HepG2 (cell line): ENCODE results near the gene VEZF1. TPM values are rescaled to one million over a fixed set of nuclear protein-coding genes. Genes with fewer than 3 reads are reported as not detected.

Experiments used
- ADNP ChIP-seq: sonication (generic); formaldehyde crosslinking; IDR thresholded peaks from 2 replicates; pipeline ENCODE4 v1.4.0; 2020; ENCODE audit warnings: missing genetic modification reagents
- FOXO1 ChIP-seq: sonication (generic); formaldehyde crosslinking; IDR thresholded peaks from 2 replicates; pipeline ENCODE4 v1.4.0; 2020; ENCODE audit warnings: missing genetic modification reagents
- HNRNPH1 ChIP-seq: fragments of 200-400 bp; formaldehyde crosslinking; optimal IDR thresholded peaks from 2 replicates; pipeline ENCODE3; 2017; ENCODE audit warnings: mild to moderate bottlenecking, low read depth, low read length
- MEIS2 ChIP-seq: sonication (generic); formaldehyde crosslinking; IDR thresholded peaks from 2 replicates; pipeline ENCODE4 v1.9.0; 2021; ENCODE audit warnings: mild to moderate bottlenecking, missing genetic modification reagents
- MYPOP ChIP-seq: sonication (generic); formaldehyde crosslinking; IDR thresholded peaks from 2 replicates; pipeline ENCODE4 v1.8.1; 2023; ENCODE audit warnings: mild to moderate bottlenecking, moderate library complexity, missing genetic modification reagents
- NBN ChIP-seq: fragments of 450-650 bp; conservative IDR thresholded peaks from 2 replicates; pipeline ENCODE4 v1.6.1; 2017
- TBX2 ChIP-seq: sonication (generic); formaldehyde crosslinking; IDR thresholded peaks from 2 replicates; pipeline ENCODE4 v1.5.0; 2020; ENCODE audit warnings: missing genetic modification reagents, mild to moderate bottlenecking, borderline replicate concordance
- XRCC5 ChIP-seq: fragments of 200-400 bp; formaldehyde crosslinking; optimal IDR thresholded peaks from 2 replicates; pipeline ENCODE3; 2017; ENCODE audit warnings: mild to moderate bottlenecking, low read length
- ZFY ChIP-seq: sonication (generic); formaldehyde crosslinking; IDR thresholded peaks from 2 replicates; pipeline ENCODE4 v1.4.0; 2020; ENCODE audit warnings: missing genetic modification reagents
- ZMYM4 ChIP-seq: sonication (generic); formaldehyde crosslinking; IDR thresholded peaks from 2 replicates; pipeline ENCODE4 v1.8.1; 2023; ENCODE audit warnings: mild to moderate bottlenecking, missing genetic modification reagents
- ZNF282 ChIP-seq: fragments of 450-650 bp; IDR thresholded peaks from 2 replicates; pipeline ENCODE4 v1.6.1; 2018; ENCODE audit not compliant: partially characterized antibody
- ZNF574 ChIP-seq: sonication (generic); formaldehyde crosslinking; IDR thresholded peaks from 2 replicates; pipeline ENCODE4 v1.4.0; 2020; ENCODE audit warnings: missing genetic modification reagents
- ZNF580 ChIP-seq: IDR thresholded peaks from 2 replicates; pipeline ENCODE4 v1.6.1; 2016; ENCODE audit warnings: low read depth, borderline replicate concordance
- ZNF720 ChIP-seq: sonication (generic); formaldehyde crosslinking; IDR thresholded peaks from 2 replicates; pipeline ENCODE4 v1.4.0; 2020; ENCODE audit warnings: missing genetic modification reagents
- ZNF780A ChIP-seq: sonication (generic); formaldehyde crosslinking; IDR thresholded peaks from 2 replicates; pipeline ENCODE4 v1.8.0; 2022; ENCODE audit warnings: mild to moderate bottlenecking, missing genetic modification reagents, moderate library complexity
- polyA plus RNA-seq, 8 experiments: library from polyadenylated mRNA; depleted of rRNA in 3 of 8; stranded (reverse) in 7 of 8; unstranded in 1 of 8; fragments of >200 nt; fragmentation: Illumina TruSeq in 4 of 8; extraction: Trizol in 4 of 8; gene quantifications; 2 replicates each; pipeline versions ENCODE4 v1.2.1 to v1.2.3, GENCODE V29; 2011 to 2016; ENCODE audit warnings: low read depth in 4 of 8, missing spikeins in 1 of 8, mixed read lengths in 1 of 8; ENCODE audit not compliant: insufficient read depth in 1 of 8
- total RNA-seq, 5 experiments: library from RNA; depleted of rRNA; stranded (reverse); fragments of >200 nt; fragmentation: Illumina TruSeq; extraction: Trizol; gene quantifications; 2 replicates each; pipeline ENCODE4 v1.2.3, GENCODE V29; 2016; ENCODE audit warnings: low read depth in 1 of 5
- TF ChIP-seq, protein P1 (sequence below): IDR thresholded peaks from 2 replicates; pipeline ENCODE4 v1.4.0; 2020; ENCODE audit warnings: mild to moderate bottlenecking, missing genetic modification reagents
- TF ChIP-seq, protein P2 (sequence below): sonication (generic); formaldehyde crosslinking; IDR thresholded peaks from 2 replicates; pipeline ENCODE4 v1.4.0; 2020; ENCODE audit warnings: missing genetic modification reagents

The VEZF1 gene
- total and polyA plus RNA-seq, 2 of the 13 experiments (the other 11 are each of a cell fraction or from before 2014, with no cell fraction given): 45.9 to 49.7 TPM

DNA sequence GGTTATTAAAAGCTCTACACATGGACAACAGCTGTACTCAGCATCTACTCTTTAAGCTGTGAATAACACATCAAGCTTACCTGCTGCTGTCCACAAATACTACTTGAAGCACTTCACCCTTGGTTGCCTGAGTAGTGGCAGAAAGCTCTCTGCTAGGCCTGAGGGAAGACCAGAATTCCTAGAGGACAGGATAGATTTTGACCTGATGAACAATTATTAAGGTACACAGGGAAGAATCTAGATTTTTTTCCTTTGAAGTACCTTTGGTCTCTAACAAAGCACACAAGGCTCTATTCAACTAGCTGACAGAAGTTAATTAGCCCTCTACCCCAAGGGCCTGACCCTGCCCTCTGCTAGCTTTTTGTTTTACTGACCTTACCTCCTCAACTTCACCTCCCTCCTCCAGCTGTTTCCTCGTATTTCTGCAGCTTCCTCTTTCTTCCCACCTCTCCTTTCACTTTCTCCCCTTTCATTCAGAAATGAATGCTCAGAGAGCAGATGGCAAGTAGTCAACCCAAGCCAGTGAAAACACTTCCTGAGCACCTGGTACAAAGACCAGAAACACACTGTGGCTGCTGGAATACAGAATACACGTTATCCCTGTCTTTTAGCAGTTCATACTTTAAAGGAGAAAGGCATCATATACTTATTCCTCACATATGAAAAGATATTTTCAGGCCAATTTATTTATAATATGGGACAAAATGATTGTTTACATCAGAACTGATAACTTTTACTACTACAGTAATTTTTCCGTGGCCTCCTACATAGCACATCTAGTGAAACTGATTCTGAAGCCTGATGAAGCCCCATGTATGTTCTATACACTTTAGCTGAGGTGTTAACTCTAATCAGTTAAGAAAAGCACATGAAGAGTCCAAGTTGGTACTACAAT lies 5.7 kb upstream of the VEZF1 start (continued):
- TF ChIP-seq, protein P1, sequence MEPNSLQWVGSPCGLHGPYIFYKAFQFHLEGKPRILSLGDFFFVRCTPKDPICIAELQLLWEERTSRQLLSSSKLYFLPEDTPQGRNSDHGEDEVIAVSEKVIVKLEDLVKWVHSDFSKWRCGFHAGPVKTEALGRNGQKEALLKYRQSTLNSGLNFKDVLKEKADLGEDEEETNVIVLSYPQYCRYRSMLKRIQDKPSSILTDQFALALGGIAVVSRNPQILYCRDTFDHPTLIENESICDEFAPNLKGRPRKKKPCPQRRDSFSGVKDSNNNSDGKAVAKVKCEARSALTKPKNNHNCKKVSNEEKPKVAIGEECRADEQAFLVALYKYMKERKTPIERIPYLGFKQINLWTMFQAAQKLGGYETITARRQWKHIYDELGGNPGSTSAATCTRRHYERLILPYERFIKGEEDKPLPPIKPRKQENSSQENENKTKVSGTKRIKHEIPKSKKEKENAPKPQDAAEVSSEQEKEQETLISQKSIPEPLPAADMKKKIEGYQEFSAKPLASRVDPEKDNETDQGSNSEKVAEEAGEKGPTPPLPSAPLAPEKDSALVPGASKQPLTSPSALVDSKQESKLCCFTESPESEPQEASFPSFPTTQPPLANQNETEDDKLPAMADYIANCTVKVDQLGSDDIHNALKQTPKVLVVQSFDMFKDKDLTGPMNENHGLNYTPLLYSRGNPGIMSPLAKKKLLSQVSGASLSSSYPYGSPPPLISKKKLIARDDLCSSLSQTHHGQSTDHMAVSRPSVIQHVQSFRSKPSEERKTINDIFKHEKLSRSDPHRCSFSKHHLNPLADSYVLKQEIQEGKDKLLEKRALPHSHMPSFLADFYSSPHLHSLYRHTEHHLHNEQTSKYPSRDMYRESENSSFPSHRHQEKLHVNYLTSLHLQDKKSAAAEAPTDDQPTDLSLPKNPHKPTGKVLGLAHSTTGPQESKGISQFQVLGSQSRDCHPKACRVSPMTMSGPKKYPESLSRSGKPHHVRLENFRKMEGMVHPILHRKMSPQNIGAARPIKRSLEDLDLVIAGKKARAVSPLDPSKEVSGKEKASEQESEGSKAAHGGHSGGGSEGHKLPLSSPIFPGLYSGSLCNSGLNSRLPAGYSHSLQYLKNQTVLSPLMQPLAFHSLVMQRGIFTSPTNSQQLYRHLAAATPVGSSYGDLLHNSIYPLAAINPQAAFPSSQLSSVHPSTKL (CRISPR knock-in tag): peak; percentile 63; the same call in 1 of the 2 replicates
- TF ChIP-seq ZNF720 (no peak), ZNF282 (no peak), HNRNPH1 (no peak), TBX2 (peak; percentile 73), ZFY (CRISPR knock-in tag) (no peak), MEIS2 (CRISPR knock-in tag) (no peak), ZMYM4 (CRISPR knock-in tag) (no peak), FOXO1 (no peak; the same call in 1 of the 2 replicates), XRCC5 (no peak), NBN (no peak), ADNP (CRISPR knock-in tag) (no peak), ZNF580 (CRISPR knock-in tag) (no peak), ZNF780A (CRISPR knock-in tag) (no peak), ZNF574 (CRISPR knock-in tag) (no peak; the same call in 1 of the 2 replicates), MYPOP (CRISPR knock-in tag) (peak; percentile 44; the same call in 1 of the 2 replicates)
- TF ChIP-seq, protein P2, sequence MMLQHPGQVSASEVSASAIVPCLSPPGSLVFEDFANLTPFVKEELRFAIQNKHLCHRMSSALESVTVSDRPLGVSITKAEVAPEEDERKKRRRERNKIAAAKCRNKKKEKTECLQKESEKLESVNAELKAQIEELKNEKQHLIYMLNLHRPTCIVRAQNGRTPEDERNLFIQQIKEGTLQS (CRISPR knock-in tag): no peak
